Measurements from ENCODE around the gene XRCC5.

DNA sequence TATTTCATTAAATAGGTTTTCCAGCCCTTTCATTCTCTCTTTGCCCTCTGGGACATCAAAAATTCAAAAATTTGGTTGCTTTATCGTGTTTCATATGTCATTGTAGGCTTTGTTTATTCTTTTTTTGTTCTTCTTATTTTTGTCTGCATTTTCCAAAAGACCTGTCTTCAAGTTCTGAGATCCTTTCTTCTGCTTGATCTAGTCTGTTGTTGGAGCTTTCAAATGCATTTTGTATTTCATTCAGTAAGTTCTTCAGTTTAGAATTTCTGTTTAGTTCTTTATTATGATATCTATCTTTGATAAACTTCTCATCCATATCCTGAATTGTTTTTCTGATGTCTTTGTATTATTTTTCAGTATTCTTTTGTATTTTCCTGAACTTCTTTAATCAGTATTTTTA is 123.6 kb downstream of the XRCC5 start:
- no peak for TF ChIP-seq EZH2 (IDR thresholded peaks at IDR 0.05)
- no peak for TF ChIP-seq POLR2AphosphoS5 (IDR thresholded peaks at IDR 0.05; ENCODE audit: borderline replicate concordance, low read depth, low read length)
- TF ChIP-seq FOXP2 (optimal IDR thresholded peaks at IDR 0.05; ENCODE audit: control extremely low read depth, extremely low read length, insufficient read depth), result no peak
